ENCODE data around the gene DCAF17. TPM values are rescaled to one million over a fixed set of nuclear protein-coding genes. Genes with fewer than 3 reads are reported as not detected.

The DCAF17 gene
- total RNA-seq, 2 donors from 2014 or later, result 22.7 to 31.7 TPM

GRCh38 chr2:171512683-171513195 lies 78.7 kb downstream of the DCAF17 start:
- H3K27ac Mint-ChIP-seq, result no peak overlapping the region
- peaks cover 11% of the 10 kb centered on the region for H3K27me3 Mint-ChIP-seq (ENCODE audit: insufficient read depth)
- WGBS, 2 experiments (ENCODE audit: insufficient coverage in 1 of 2, insufficient read length in 1 of 2), result 70% methylated on average over 1 of the region's 1 CpG; no CpG with 5 or more reads in 1 of the 2 experiments

GRCh38 chr2:171513719-171514160 lies 79.7 kb downstream of the DCAF17 start:
- peaks cover 5% of the 10 kb centered on the region for H3K9me3 ChIP-seq (ENCODE audit: control insufficient read depth, low read length)

More at GRCh38 chr2:171512683-171513195, 78.7 kb downstream of the DCAF17 start:
- H3K27ac ChIP-seq (ENCODE audit: low read depth, low read length), result no peak overlapping the region
- no peaks in the 10 kb centered on the region for H3K36me3 Mint-ChIP-seq (ENCODE audit: low read depth)
- DNase-seq, result no peak
- H3K9me3 ChIP-seq (ENCODE audit: control insufficient read depth, low read length), result peaks cover 5% of the 10 kb centered on the region
- H3K4me1 Mint-ChIP-seq, result peaks cover 7% of the 10 kb centered on the region
- no peaks in the 10 kb centered on the region for H3K27me3 ChIP-seq (ENCODE audit: control insufficient read depth, insufficient read depth, low read length, poor library complexity, severe bottlenecking)
- H3K9me3 Mint-ChIP-seq, result no peaks in the 10 kb centered on the region
- no peaks in the 10 kb centered on the region for H3K4me1 ChIP-seq (ENCODE audit: control insufficient read depth, insufficient read depth, low read length)
- H3K4me3 ChIP-seq (ENCODE audit: low read length), result no peak overlapping the region
- no peak overlapping the region for H3K4me3 Mint-ChIP-seq
- no peak for TF ChIP-seq CTCF (conservative IDR thresholded peaks at IDR 0.05)
- no peak overlapping the region for H3K9ac ChIP-seq (ENCODE audit: extremely low read depth, low read length, poor library complexity, severe bottlenecking)
- no peaks in the 10 kb centered on the region for H3K36me3 ChIP-seq (ENCODE audit: control insufficient read depth, insufficient read depth, low read length)

GRCh38 chr2:171514908-171515582 lies 81.0 kb downstream of the DCAF17 start:
- no peaks in the 10 kb centered on the region for H3K36me3 ChIP-seq (ENCODE audit: control insufficient read depth, insufficient read depth, low read length)
- H3K4me1 ChIP-seq (ENCODE audit: control insufficient read depth, insufficient read depth, low read length), result no peaks in the 10 kb centered on the region
- no peak overlapping the region for H3K9ac ChIP-seq (ENCODE audit: extremely low read depth, low read length, poor library complexity, severe bottlenecking)
- H3K9me3 ChIP-seq (ENCODE audit: control insufficient read depth, low read length), result peaks cover 5% of the 10 kb centered on the region
- H3K4me3 ChIP-seq (ENCODE audit: low read length), result no peak overlapping the region
- Mint-ChIP-seq H3K27ac (no peak overlapping the region), H3K4me1 (peaks cover 7% of the 10 kb centered on the region), H3K36me3 (ENCODE audit: low read depth) (no peaks in the 10 kb centered on the region), H3K9me3 (no peaks in the 10 kb centered on the region), H3K27me3 (ENCODE audit: insufficient read depth) (peaks cover 23% of the 10 kb centered on the region), H3K4me3 (no peak overlapping the region)
- peaks cover 8% of the 10 kb centered on the region for H3K27me3 ChIP-seq (ENCODE audit: control insufficient read depth, insufficient read depth, low read length, poor library complexity, severe bottlenecking)
- WGBS, 2 experiments (ENCODE audit: insufficient coverage in 1 of 2, insufficient read length in 1 of 2), result 97 to 100% methylated on average over 2 to 3 of the region's 3 CpGs
- H3K27ac ChIP-seq (ENCODE audit: low read depth, low read length), result no peak overlapping the region
- no peak for TF ChIP-seq CTCF (conservative IDR thresholded peaks at IDR 0.05)
- no peak for DNase-seq

More at GRCh38 chr2:171513719-171514160, 79.7 kb downstream of the DCAF17 start:
- Histone ChIP-seq H3K4me1 (ENCODE audit: control insufficient read depth, insufficient read depth, low read length) (no peaks in the 10 kb centered on the region), H3K36me3 (ENCODE audit: control insufficient read depth, insufficient read depth, low read length) (no peaks in the 10 kb centered on the region), H3K4me3 (ENCODE audit: low read length) (no peak overlapping the region), H3K27me3 (ENCODE audit: control insufficient read depth, insufficient read depth, low read length, poor library complexity, severe bottlenecking) (peaks cover under 1% of the 10 kb centered on the region), H3K9ac (ENCODE audit: extremely low read depth, low read length, poor library complexity, severe bottlenecking) (no peak overlapping the region), H3K27ac (ENCODE audit: low read depth, low read length) (no peak overlapping the region)
- 77 to 89% methylated on average over 1 to 3 of the region's 3 CpGs for WGBS, 2 experiments (ENCODE audit: insufficient coverage in 1 of 2, insufficient read length in 1 of 2)
- H3K27me3 Mint-ChIP-seq (ENCODE audit: insufficient read depth), result peaks cover 13% of the 10 kb centered on the region
- no peak overlapping the region for H3K4me3 Mint-ChIP-seq
- no peaks in the 10 kb centered on the region for H3K9me3 Mint-ChIP-seq
- H3K36me3 Mint-ChIP-seq (ENCODE audit: low read depth), result no peaks in the 10 kb centered on the region
- H3K4me1 Mint-ChIP-seq, result peaks cover 7% of the 10 kb centered on the region
- H3K27ac Mint-ChIP-seq, result peak overlapping the region; percentile 13
- no peak for TF ChIP-seq CTCF (conservative IDR thresholded peaks at IDR 0.05)
- peak; percentile 63 for DNase-seq

Measured in endodermal cell (in vitro differentiated cells).